HG03565 (cell line): Measurements from ENCODE around the gene MTHFD1.

Experiments used
- ATAC-seq: cut with Tn5 transposase; IDR thresholded peaks from one replicate; pipeline ENCODE4 v1.9.1; 2021; ENCODE audit warnings: mild to moderate bottlenecking, moderate library complexity; ENCODE audit not compliant: unreplicated experiment

The MTHFD1 gene

GRCh38 chr14:64444984-64445845 is 57.1 kb downstream of the MTHFD1 start:
- ATAC-seq: peak; percentile 91

DNA sequence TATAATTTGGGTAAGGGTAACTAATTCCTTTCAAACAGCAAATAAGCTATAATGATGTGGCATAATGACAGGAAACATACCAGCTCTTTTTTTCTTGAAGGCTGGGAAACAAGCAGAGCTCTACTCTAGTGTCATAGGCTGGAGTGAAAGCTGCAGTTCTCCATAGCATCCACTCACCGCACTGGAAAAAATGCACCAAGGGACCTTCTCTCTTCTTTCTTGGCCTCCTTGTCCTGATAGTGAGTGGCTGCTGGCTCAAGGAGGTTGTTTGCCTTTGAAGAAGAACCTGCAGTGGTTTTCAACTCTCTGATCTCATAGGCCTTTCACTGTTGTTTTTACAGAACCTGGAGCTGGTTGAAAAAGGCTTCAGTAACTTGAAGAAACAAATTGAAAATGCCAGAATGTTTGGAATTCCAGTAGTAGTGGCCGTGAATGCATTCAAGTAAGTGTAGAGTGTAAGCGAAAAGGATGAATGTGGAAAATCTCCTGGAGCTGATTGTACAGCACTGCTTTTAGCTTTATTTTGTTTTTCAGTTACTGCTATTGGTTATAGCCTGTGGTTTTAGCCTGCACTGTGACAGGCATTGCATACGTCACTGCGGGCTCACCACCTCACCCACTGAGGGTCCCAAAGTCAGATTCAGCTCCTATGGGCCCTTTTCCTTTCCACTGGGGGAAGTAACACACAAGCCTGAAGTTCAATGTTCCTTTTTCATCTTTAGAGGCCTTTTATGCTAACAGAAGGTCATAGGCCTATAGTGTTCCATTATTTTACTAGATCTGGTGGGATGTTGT is 59.9 kb downstream of the MTHFD1 start:
- no peak for ATAC-seq

- no peak for ATAC-seq
Measured at GRCh38 chr14:64450255-64450654, 62.1 kb downstream of the MTHFD1 start.

- no peak for ATAC-seq
Measured at GRCh38 chr14:64454671-64455070, 66.5 kb downstream of the MTHFD1 start.

DNA sequence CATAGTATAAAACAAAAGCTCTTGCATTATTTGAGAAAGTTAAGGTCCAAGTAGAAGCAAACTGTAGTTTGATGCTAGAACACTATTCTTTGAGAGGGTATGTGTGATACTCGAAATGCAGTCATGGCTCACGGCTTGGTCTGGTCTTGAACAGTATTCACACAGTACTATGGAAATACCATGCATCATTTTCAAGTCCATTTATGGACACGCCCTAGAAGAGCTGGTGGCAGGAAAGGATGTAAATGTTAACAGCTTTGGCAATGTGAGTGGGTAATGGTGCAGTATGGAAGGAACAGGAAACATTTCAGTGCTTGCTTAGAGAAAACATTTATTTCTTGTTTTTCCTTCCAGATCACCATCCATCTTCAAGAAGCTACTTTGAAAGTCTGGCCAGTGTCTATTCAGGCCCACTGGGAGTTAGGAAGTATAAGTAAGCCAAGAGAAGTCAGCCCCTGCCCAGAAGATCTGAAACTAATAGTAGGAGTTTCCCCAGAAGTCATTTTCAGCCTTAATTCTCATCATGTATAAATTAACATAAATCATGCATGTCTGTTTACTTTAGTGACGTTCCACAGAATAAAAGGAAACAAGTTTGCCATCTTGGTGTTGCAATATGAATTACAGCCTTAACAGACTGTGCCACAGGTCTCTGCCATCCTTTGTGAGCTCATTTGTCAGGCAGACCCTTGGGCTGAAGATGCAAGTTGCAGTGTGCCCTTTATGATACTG is 71.4 kb downstream of the MTHFD1 start:
- ATAC-seq: no peak

DNA sequence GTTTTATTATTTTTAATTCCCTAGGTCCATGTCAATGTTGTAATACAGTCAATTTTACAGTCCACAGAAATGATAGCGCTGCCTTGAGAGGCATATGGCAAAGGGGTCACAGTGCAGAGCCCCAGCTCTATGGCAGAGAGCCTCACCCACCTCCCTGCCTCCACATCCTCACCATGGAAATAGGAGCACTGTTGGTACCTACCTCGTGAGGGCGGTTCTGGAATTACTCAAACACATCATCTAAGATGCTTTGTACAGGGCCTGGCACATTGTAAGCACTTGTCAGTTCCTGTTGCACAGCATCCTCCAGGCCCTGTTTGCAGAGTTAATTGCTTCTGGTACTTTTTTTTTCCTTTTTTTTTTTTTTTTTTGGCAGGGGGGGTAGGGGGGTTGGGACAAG is 73.1 kb downstream of the MTHFD1 start:
- no peak for ATAC-seq

DNA sequence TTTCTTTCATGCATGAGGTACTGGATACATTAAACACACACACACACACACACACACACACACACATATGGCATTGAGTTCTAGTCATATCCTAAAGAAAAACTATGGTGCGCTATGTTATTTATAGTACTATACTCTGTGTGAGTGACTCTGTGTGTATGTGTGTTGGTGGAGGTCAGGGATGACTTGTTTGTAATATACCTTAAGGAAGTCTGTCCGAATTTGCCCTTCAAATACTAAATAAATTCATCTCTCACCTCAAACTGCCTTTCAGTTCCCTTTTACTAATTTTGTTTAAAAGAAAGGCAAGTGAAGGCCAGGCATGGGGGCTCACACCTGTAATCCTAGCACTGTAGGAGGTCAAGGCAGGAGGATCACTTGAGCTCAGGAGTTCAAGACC is 75.0 kb downstream of the MTHFD1 start:
- no peak for ATAC-seq

DNA sequence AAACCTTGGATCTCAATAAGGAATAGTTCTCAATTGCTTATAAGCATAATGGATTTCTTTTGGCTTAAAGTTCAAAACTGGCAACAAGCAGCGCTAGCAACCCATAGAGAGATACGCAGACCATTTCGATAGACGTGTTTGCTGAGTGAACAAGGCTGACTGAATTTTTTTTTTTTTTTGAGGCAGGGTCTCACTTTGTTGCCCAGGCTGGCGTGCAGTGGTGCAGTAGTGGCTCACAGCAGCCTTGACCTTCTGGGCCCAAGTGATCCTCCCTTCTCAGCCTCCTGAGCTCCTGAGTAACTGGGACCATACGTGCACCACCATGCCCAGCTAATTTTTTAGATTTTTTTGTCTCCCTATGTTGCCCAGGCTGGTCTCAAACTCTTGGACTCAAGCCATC is 75.7 kb downstream of the MTHFD1 start:
- ATAC-seq: no peak

- ATAC-seq: no peak
Measured at GRCh38 chr14:64464651-64465050, 76.5 kb downstream of the MTHFD1 start.

DNA sequence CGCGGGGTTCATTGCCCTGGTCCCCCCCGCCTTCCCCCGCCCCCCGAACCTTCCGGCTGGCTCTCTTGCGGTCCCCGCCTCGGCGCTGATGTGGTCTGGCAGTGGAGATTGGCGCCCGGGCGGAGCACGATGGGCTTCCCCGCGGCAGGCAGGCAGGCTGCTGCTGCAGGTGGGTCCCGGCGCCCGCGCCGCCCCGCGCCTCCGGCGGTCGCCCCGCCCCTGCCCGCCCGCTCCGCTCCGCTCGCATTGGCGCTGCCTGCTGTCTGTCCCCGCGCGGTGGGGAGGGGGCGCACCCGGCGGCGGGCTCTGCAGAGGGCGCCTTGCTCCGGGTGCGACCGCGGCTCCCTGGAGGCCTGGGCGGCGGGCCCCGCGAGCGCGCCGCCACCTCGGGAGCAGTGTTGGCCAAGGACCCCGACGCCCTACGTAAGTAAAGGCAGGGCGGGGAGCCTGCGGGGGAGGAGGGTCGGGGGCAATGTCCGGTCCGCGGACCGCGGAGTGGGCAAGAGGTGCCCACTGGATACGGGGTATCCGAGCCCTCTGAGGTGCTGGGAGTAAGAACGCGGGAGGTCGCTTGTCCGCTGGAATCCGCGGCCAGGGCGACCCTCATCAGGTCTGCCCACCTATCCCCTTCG is 77.2 kb downstream of the MTHFD1 start, which contains the start of gene AKAP5:
AKAP5 (plus strand) TSS at position 309 of the 632 bp plus-strand sequence. CDS start 2,896 bp downstream, outside the sequence.
- peak; percentile 36 for ATAC-seq

- no peak for ATAC-seq
Measured at GRCh38 chr14:64465831-64466554, 77.8 kb downstream of the MTHFD1 start.

- ATAC-seq: no peak
Measured at GRCh38 chr14:64467101-64467500, 78.9 kb downstream of the MTHFD1 start.

DNA sequence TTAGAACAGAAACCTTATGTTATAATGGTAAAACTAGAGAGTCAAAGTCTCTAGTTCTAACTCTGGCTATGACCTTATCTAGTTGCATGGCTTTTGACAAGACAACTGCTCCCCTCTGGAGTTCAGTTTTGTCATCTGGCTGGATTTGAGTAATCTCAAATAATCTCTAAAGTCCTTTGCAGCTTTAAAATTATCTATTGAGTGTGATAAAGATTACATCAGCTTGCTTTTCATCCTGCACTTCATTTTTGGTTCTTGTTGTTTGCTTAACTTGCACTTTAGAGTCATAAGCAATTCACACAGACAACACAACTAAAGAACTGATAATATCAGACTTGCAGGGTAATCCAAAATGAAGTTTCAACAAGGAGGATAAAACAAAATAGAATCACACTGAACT is 79.4 kb downstream of the MTHFD1 start:
- ATAC-seq: no peak

GRCh38 chr14:64468451-64468850 is 80.3 kb downstream of the MTHFD1 start:
- no peak for ATAC-seq

GRCh38 chr14:64474041-64474440 is 85.9 kb downstream of the MTHFD1 start:
- ATAC-seq: no peak

DNA sequence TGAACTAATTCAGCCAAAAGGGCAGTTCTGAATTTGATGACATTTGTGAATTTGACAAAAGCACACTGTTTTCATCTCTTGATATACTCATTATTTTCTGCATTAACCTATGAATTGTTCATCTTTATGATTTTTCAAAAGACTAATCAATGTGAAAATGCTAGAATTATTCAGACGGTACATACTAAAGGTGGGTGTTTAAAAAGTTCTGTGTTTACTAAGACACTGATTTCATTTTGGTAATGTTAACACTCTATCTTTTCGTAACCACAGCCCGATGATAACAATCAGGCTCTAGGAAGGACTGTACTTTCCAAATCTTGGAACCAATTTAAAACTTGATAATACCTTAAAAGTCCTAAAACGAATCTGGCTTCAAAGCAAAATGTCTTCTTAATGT is 86.5 kb downstream of the MTHFD1 start:
- ATAC-seq: no peak

- ATAC-seq: no peak
Measured at GRCh38 chr14:64475585-64476273, 87.6 kb downstream of the MTHFD1 start.

DNA sequence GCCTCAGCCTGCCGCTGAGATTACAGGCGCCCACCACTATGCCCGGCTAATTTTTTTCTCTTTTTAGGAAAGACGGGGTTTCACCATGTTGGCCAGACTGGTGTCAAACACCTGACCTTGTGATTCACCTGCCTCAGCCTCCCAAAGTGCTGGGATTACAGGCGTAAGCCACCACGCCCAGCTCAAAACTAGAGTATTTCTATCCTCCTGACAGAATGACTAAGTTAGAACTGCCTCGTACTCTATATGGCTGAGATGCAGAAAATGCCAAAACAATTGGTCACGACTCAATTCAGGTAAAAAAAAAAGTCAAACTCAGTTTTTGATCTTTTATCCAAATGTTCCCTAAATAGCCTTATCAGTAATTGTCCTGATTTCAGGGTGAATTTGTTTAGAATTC is 88.3 kb downstream of the MTHFD1 start:
- ATAC-seq: no peak

GRCh38 chr14:64478634-64479250 is 90.6 kb downstream of the MTHFD1 start:
- no peak for ATAC-seq
